Esophagus muscularis mucosa (tissue), 4 donors: ENCODE measurements around the gene FBXO45. TPM values are rescaled to one million over a fixed set of nuclear protein-coding genes. Genes with fewer than 3 reads are reported as not detected.
"Not testable (repeated sequence)": the region's sequence is repeated elsewhere in the genome, so short reads cannot be mapped to it uniquely, and the experiment has no call there.

Experiments used
- DNase-seq: peaks from one replicate; pipeline ENCODE4 v3.0.0-alpha.2; 2017; ENCODE audit errors: extremely low spot score
- H3K27ac ChIP-seq, 4 donors: fragments of 200-600 bp; sonication (generic); replicated peaks in 1 of 4; 1 replicate in 3 of 4; 2 replicates in 1 of 4; pipeline ENCODE4 v1.5.1; 2016 to 2019; ENCODE audit warnings: mild to moderate bottlenecking in 1 of 4
- H3K27me3 ChIP-seq, 4 donors: fragments of 200-600 bp; sonication (generic); one replicate each; pipeline versions ENCODE4 v1.5.1 to v1.6.0; 2016 to 2019
- H3K36me3 ChIP-seq, 4 donors: fragments of 200-600 bp; sonication (generic); one replicate each; pipeline ENCODE4 v1.5.1; 2016 to 2019
- H3K4me1 ChIP-seq, 4 donors: fragments of 200-600 bp; sonication (generic); one replicate each; pipeline ENCODE4 v1.5.1; 2016 to 2019
- H3K4me3 ChIP-seq, 4 donors: fragments of 200-600 bp; sonication (generic); 1 replicate in 2 of 4; 2 replicates in 2 of 4; pipeline ENCODE4 v1.5.1; 2016 to 2019; ENCODE audit warnings: mild to moderate bottlenecking in 4 of 4, moderate library complexity in 1 of 4
- H3K9me3 ChIP-seq, 4 donors: fragments of 200-600 bp; sonication (generic); 1 replicate in 3 of 4; 2 replicates in 1 of 4; pipeline ENCODE4 v1.5.1; 2016 to 2019
- EP300 ChIP-seq: sonication (generic); formaldehyde crosslinking; IDR thresholded peaks from one replicate; pipeline ENCODE4 v1.6.1; 2017; ENCODE audit warnings: antibody characterized with exemption
- POLR2A ChIP-seq: fragments of 450-650 bp; IDR thresholded peaks from one replicate; pipeline ENCODE4 v1.6.1; 2017; ENCODE audit warnings: antibody characterized with exemption, moderate library complexity, mild to moderate bottlenecking, low read depth
- POLR2AphosphoS5 ChIP-seq, 2 donors: sonication (generic); formaldehyde crosslinking; IDR thresholded peaks; one replicate each; pipeline ENCODE4 v1.6.1; 2017; ENCODE audit warnings: antibody characterized with exemption in 2 of 2
- WGBS: methylation state at CpG from one replicate; pipeline ENCODE4 v1.1.5; 2018; 5-methylcytosine and 5-hydroxymethylcytosine counted together
- intact Hi-C: fragments of 100-400 bp; cut with DNase I; formaldehyde crosslinking; loops from one replicate; pipeline ENCODE4 v1.15.1; 2023
- total RNA-seq, 4 donors: library from RNA; depleted of rRNA; stranded (reverse); fragments of >200 nt; gene quantifications; one replicate each; pipeline versions ENCODE4 v1.1.0 to v1.2.1, GENCODE V29; 2016
- TF ChIP-seq, protein P1 (sequence below), 3 experiments: fragments of 200-600 bp in 2 of 3; fragments of 450-650 bp in 1 of 3; sonication (generic) in 2 of 3; IDR thresholded peaks; one replicate each; pipeline ENCODE4 v1.5.1; 2017 to 2019; ENCODE audit warnings: antibody characterized with exemption in 3 of 3, mild to moderate bottlenecking in 2 of 3, moderate library complexity in 1 of 3

Gene FBXO45
- total RNA-seq, 4 donors from 2014 or later, result 9.0 to 14.7 (median 9.8) TPM

DNA sequence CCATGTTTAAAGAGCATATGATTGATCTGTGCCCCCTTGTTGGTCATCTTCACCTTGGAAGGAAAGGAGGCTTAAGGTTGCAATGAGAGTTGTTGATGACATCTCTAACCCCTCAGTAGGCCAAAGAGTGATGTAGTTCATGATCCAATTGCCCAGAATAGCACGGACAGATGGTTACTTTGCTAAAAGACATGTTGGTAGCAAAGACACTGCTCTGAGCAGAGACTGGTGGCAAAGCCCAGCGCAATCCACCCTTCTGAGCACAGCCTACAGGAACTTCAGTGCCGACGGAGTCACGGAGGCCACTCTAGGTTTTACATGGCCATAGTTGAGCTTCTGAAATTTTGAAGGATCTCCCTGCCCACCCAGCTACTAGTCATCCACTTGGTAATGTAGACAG is 21.8 kb downstream of the FBXO45 start:
- DNase-seq, result no peak
- Histone ChIP-seq H3K27ac (no peak overlapping the region), H3K27me3 (no peaks in the 10 kb centered on the region), H3K36me3 (peaks cover 0 to 17% (median 3%) of the 10 kb centered on the region in 4 donors), H3K4me3 (no peak overlapping the region), H3K9me3 (no peaks in the 10 kb centered on the region), H3K4me1 (peaks cover 0 to 8% (median 4%) of the 10 kb centered on the region in 4 donors)
- intact Hi-C loops, result no loop called here
- 90% methylated on average over 5 of the region's 5 CpGs for WGBS
- TF ChIP-seq POLR2AphosphoS5 (IDR thresholded peaks at IDR 0.05), result no peak
- no peak for TF ChIP-seq EP300
- TF ChIP-seq, protein P1, sequence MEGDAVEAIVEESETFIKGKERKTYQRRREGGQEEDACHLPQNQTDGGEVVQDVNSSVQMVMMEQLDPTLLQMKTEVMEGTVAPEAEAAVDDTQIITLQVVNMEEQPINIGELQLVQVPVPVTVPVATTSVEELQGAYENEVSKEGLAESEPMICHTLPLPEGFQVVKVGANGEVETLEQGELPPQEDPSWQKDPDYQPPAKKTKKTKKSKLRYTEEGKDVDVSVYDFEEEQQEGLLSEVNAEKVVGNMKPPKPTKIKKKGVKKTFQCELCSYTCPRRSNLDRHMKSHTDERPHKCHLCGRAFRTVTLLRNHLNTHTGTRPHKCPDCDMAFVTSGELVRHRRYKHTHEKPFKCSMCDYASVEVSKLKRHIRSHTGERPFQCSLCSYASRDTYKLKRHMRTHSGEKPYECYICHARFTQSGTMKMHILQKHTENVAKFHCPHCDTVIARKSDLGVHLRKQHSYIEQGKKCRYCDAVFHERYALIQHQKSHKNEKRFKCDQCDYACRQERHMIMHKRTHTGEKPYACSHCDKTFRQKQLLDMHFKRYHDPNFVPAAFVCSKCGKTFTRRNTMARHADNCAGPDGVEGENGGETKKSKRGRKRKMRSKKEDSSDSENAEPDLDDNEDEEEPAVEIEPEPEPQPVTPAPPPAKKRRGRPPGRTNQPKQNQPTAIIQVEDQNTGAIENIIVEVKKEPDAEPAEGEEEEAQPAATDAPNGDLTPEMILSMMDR (IDR thresholded peaks at IDR 0.05), result no peak
- no peak for TF ChIP-seq POLR2A

DNA sequence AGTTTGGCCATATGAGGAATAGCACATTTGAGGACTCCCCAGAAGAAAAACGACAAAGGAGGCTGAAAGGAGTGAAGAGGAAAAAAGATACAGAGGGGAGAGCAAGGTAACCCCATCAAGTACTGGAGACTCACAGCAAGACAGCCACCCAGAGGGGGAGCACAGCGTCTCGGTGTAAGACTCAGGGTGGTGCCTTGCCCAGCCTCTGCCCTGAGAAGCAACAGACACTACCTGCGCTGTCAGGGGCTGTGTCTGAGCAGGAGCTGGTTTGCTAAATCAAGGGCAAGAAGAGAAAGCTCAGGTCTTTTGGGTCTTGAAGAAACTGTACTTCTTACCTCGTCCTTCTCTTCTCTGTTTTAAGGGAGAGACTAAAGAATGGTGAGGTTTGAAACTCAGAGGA is 27.9 kb downstream of the FBXO45 start:
- no peaks in the 10 kb centered on the region for H3K9me3 ChIP-seq
- TF ChIP-seq EP300, result no peak
- TF ChIP-seq POLR2AphosphoS5 (IDR thresholded peaks at IDR 0.05), result no peak
- TF ChIP-seq, protein P1 (IDR thresholded peaks at IDR 0.05), result no peak
- TF ChIP-seq POLR2A, result no peak
- 31% methylated on average over 5 of the region's 5 CpGs for WGBS
- H3K4me3 ChIP-seq, result no peak overlapping the region
- H3K36me3 ChIP-seq, result no peaks in the 10 kb centered on the region
- H3K27ac ChIP-seq, result peak overlapping the region in 1 of 4 donors; percentile 10
- intact Hi-C loops, result no loop called here
- peaks cover 0 to 16% (median 12%) of the 10 kb centered on the region in 4 donors for H3K4me1 ChIP-seq
- no peak for DNase-seq
- H3K27me3 ChIP-seq, result no peaks in the 10 kb centered on the region

DNA sequence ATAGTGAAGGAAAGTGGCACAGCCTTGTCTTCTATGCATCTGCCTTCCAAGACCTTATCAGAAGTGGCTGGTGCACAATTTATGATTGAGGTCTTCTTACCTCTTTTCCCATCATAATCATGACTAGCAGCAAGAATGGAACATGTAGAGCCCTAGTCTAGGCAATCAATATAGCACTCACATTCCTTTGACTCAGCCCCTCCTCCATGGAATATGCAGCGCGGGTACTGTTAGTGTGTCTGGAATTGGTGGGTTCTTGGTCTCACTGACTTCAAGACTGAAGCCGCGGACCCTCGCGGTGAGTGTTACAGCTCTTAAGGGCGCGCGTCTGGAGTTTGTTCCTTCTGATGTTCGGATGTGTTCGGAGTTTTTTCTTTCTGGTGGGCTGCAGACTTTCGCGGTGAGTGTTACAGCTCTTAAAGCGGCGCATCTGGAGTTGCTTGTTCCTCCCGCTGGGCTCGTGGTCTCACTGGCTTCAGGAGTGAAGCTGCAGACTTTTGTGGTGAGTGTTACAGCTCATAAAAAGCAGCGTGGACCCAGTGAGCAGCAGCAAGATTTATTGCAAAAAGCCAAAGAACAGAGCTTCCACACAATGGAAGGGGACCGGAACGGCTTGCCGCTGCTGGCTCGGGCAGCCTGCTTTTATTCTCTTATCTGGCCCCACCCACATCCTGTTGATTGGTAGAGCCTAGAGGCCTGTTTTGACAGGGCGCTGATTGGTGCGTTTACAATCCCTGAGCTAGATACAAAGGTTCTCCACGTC is 29.7 kb downstream of the FBXO45 start:
- peak overlapping the region in 2 of 4 donors; percentile 19 to 26 for H3K4me3 ChIP-seq
- intact Hi-C loops, H3K27me3 ChIP-seq, DNase-seq, H3K9me3 ChIP-seq, H3K36me3 ChIP-seq, H3K27ac ChIP-seq: not testable (repeated sequence)
- WGBS, result 76% methylated on average over 22 of the region's 25 CpGs
- H3K4me1 ChIP-seq, result peaks cover 0 to 16% (median 12%) of the 10 kb centered on the region in 4 donors

DNA sequence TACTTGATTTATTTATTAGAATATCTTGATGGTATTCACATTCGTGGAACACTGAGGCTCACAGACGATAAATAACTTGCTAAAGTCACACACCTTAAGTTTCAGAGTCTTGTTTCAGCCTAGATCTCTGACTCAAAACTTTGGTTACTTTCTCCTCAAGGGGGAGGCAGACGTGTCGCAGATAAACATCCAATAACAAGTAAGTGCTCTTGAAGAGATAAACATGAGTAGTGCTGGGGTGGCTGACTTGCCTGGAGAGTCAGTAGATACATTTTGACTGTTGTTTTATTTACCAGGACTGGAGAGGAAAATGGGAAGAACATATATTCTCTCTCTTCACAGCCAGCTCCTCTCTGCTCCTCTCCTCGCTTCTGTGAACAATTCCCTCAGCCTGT is 31.3 kb downstream of the FBXO45 start:
- peak; percentile 64 for DNase-seq
- peaks cover 0 to 16% (median 12%) of the 10 kb centered on the region in 4 donors for H3K4me1 ChIP-seq
- no peak overlapping the region for H3K27ac ChIP-seq
- no peak for TF ChIP-seq EP300
- no peak for TF ChIP-seq POLR2AphosphoS5 (IDR thresholded peaks at IDR 0.05)
- TF ChIP-seq, protein P1 (IDR thresholded peaks at IDR 0.05), result no peak
- no peak for TF ChIP-seq POLR2A
- H3K36me3 ChIP-seq, result no peaks in the 10 kb centered on the region
- intact Hi-C loops, result no loop called here
- no peaks in the 10 kb centered on the region for H3K9me3 ChIP-seq
- H3K4me3 ChIP-seq, result no peak overlapping the region
- H3K27me3 ChIP-seq, result no peaks in the 10 kb centered on the region
- 67% methylated on average over 5 of the region's 5 CpGs for WGBS

DNA sequence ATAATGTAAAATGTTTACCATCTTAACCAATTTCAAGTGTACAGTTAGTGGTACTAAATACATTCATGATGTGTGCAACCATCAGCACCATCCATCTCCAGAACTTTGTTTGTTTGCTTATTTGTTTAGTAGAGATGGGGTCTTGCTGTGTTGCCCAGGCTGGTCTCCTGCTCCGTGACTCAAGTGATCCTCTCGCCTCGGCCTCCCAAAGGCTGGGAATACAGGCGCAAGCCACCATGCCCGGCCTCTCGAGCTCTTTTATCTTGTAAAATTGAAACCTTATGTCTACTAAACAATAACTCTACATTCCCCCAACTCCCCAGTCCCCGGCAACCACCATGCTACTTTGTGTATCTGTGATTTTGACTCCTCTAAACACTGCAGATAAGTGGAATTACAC is 31.9 kb downstream of the FBXO45 start:
- 96% methylated on average over 5 of the region's 7 CpGs for WGBS
- no peaks in the 10 kb centered on the region for H3K27me3 ChIP-seq
- no peaks in the 10 kb centered on the region for H3K9me3 ChIP-seq
- no peaks in the 10 kb centered on the region for H3K36me3 ChIP-seq
- H3K27ac ChIP-seq, result no peak overlapping the region
- DNase-seq, result peak; percentile 68
- H3K4me3 ChIP-seq, result no peak overlapping the region
- TF ChIP-seq POLR2A (no peak), EP300 (no peak), POLR2AphosphoS5 (IDR thresholded peaks at IDR 0.05) (no peak)
- TF ChIP-seq, protein P1 (IDR thresholded peaks at IDR 0.05), result no peak
- peaks cover 0 to 16% (median 12%) of the 10 kb centered on the region in 4 donors for H3K4me1 ChIP-seq
- intact Hi-C loops, result no loop called here
